IMR-90 (cell line): Measurements from ENCODE around the gene IKBIP.

Experiments
- BHLHE40 ChIP-seq: fragments of 150-350 bp; IDR thresholded peaks from 2 replicates; pipeline ENCODE4 v1.6.1; 2016; ENCODE audit warnings: mild to moderate bottlenecking, low read depth, low read length
- CEBPB ChIP-seq: IDR thresholded peaks from 2 replicates; pipeline ENCODE4 v1.6.1; 2012; ENCODE audit warnings: low read depth, low read length, improper control_type of control experiment
- CTCF ChIP-seq: conservative IDR thresholded peaks from 2 replicates; pipeline ENCODE4 v1.5.1; 2012; ENCODE audit warnings: mild to moderate bottlenecking, low read depth, low read length, improper control_type of control experiment
- MAZ ChIP-seq: IDR thresholded peaks from 2 replicates; pipeline ENCODE4 v1.6.1; 2012; ENCODE audit warnings: low read depth, mild to moderate bottlenecking, low read length, improper control_type of control experiment, moderate library complexity, borderline replicate concordance
- MXI1 ChIP-seq: IDR thresholded peaks from 2 replicates; pipeline ENCODE4 v1.6.1; 2012; ENCODE audit warnings: low read depth, mild to moderate bottlenecking, low read length, moderate library complexity, borderline replicate concordance
- NFE2L2 ChIP-seq: fragments of 150-350 bp; IDR thresholded peaks from 2 replicates; pipeline ENCODE4 v1.6.1; 2016; ENCODE audit warnings: low read depth, mild to moderate bottlenecking, low read length
- POLR2A ChIP-seq: IDR thresholded peaks from 2 replicates; pipeline ENCODE4 v1.6.1; 2012; ENCODE audit warnings: mild to moderate bottlenecking, low read depth, low read length
- RAD21 ChIP-seq: IDR thresholded peaks from 2 replicates; pipeline ENCODE4 v1.6.1; 2012; ENCODE audit warnings: low read length, improper control_type of control experiment
- RCOR1 ChIP-seq: IDR thresholded peaks from 2 replicates; pipeline ENCODE4 v1.6.1; 2012; ENCODE audit warnings: mild to moderate bottlenecking, low read length, improper control_type of control experiment; ENCODE audit not compliant: insufficient replicate concordance
- RFX5 ChIP-seq: IDR thresholded peaks from 2 replicates; pipeline ENCODE4 v1.8.0; 2012; ENCODE audit warnings: low read depth, mild to moderate bottlenecking, low read length, moderate library complexity
- SMC3 ChIP-seq: fragments of 150-350 bp; IDR thresholded peaks from 2 replicates; pipeline ENCODE4 v1.6.1; 2016; ENCODE audit warnings: low read depth, mild to moderate bottlenecking, antibody characterized with exemption, low read length, moderate library complexity
- TF ChIP-seq, protein P1 (sequence below): fragments of 150-350 bp; IDR thresholded peaks from 2 replicates; pipeline ENCODE4 v1.6.1; 2016; ENCODE audit warnings: low read depth, mild to moderate bottlenecking, low read length, moderate library complexity, borderline replicate concordance

DNA sequence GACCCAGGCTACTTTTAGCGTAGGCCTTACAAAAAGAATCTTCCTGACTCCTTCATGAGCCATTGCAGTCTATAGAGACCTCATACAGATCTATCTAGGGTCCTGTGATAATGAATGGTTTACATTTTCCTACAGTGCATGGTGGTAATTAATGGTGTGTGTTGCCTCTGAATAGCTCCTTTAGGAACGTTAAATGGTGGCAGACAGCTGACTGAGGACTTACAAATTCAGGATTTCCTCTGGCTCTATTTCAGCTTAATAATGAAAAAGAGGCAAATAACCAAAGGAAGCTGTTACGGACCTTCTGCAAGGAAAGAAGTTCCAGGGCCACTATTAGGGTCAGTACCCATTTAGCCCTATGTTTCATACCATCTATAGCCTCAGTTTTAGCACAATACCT lies 5.1 kb downstream of the IKBIP start:
- TF ChIP-seq CTCF = no peak
- TF ChIP-seq RCOR1 = no peak
- no peak for TF ChIP-seq POLR2A
- no peak for TF ChIP-seq BHLHE40
- TF ChIP-seq, protein P1, sequence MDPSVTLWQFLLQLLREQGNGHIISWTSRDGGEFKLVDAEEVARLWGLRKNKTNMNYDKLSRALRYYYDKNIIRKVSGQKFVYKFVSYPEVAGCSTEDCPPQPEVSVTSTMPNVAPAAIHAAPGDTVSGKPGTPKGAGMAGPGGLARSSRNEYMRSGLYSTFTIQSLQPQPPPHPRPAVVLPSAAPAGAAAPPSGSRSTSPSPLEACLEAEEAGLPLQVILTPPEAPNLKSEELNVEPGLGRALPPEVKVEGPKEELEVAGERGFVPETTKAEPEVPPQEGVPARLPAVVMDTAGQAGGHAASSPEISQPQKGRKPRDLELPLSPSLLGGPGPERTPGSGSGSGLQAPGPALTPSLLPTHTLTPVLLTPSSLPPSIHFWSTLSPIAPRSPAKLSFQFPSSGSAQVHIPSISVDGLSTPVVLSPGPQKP = no peak
- TF ChIP-seq RAD21 = no peak
- TF ChIP-seq MAZ = no peak
- no peak for TF ChIP-seq RFX5
- no peak for TF ChIP-seq MXI1
- no peak for TF ChIP-seq CEBPB
- TF ChIP-seq NFE2L2 = no peak
- no peak for TF ChIP-seq SMC3
